H1 (cell line): ENCODE measurements around the gene NACAD. TPM values are rescaled to one million over a fixed set of nuclear protein-coding genes. Genes with fewer than 3 reads are reported as not detected.

ENCODE experiments used
- CTCF ChIA-PET: fragments of 300-600 bp; sonication (Branson Sonifier 250); formaldehyde crosslinking; loops from one replicate; lab custom pipeline; 2021; ENCODE audit not compliant: partially characterized antibody; lab: Charles Lee
- POLR2A ChIA-PET: fragments of 300-600 bp; sonication (Branson Sonifier 250); formaldehyde crosslinking; loops from one replicate; lab custom pipeline; 2021; ENCODE audit warnings: inconsistent platforms; ENCODE audit not compliant: partially characterized antibody; lab: Charles Lee
- DNase-seq, 2 experiments: peaks; one replicate each; pipeline versions ENCODE4 v3.0.0 to v3.0.0-alpha.2; 2010 to 2022; ENCODE audit warnings: low spot score in 2 of 2, low read depth in 1 of 2, mixed read lengths in 1 of 2
- FAIRE-seq: peaks from 2 replicates; lab custom pipeline; 2011; peaks lifted over from hg19 to GRCh38; lab: Jason Lieb, UNC
- H2AFZ ChIP-seq: 2 replicates; pipeline ENCODE4 v1.8.1; 2012; ENCODE audit warnings: low read length, inconsistent platforms
- H2AK5ac ChIP-seq: 2 replicates; pipeline ENCODE4 v1.6.1; 2013; ENCODE audit warnings: low read depth, low read length
- H2BK120ac ChIP-seq: replicated peaks from 2 replicates; pipeline ENCODE3; 2013; ENCODE audit warnings: low read depth, low read length, inconsistent platforms
- H2BK12ac ChIP-seq: 2 replicates; pipeline ENCODE4 v1.6.1; 2013; ENCODE audit warnings: low read depth, low read length
- H2BK15ac ChIP-seq: 2 replicates; pipeline ENCODE4 v1.6.1; 2013; ENCODE audit warnings: low read length
- H2BK20ac ChIP-seq: 2 replicates; pipeline ENCODE4 v1.6.1; 2013; ENCODE audit warnings: low read length
- H2BK5ac ChIP-seq: 2 replicates; pipeline ENCODE4 v1.6.1; 2013; ENCODE audit warnings: low read depth, low read length
- H3K14ac ChIP-seq: 2 replicates; pipeline ENCODE4 v1.6.1; 2013; ENCODE audit warnings: inconsistent platforms; ENCODE audit not compliant: insufficient read length
- H3K18ac ChIP-seq: 2 replicates; pipeline ENCODE4 v1.6.1; 2013; ENCODE audit warnings: low read length; ENCODE audit errors: extremely low read depth
- H3K23ac ChIP-seq: 2 replicates; pipeline ENCODE4 v1.6.1; 2013; ENCODE audit warnings: inconsistent platforms; ENCODE audit not compliant: insufficient read length
- H3K23me2 ChIP-seq: 2 replicates; pipeline ENCODE4 v1.6.1; 2013; ENCODE audit warnings: low read depth, low read length
- H3K27ac ChIP-seq: 2 replicates; pipeline ENCODE4 v1.6.1; 2011; ENCODE audit warnings: low read depth, low read length, inconsistent platforms
- H3K27me3 ChIP-seq, 4 experiments: replicated peaks in 1 of 4; 1 replicate in 1 of 4; 2 replicates in 3 of 4; pipeline versions ENCODE4 v1.6.1 to v1.8.1; 2011 to 2013; ENCODE audit warnings: low read length in 3 of 4, mild to moderate bottlenecking in 3 of 4, inconsistent platforms in 2 of 4, mixed read lengths in 2 of 4, moderate library complexity in 1 of 4; ENCODE audit not compliant: control insufficient read depth in 3 of 4, insufficient read depth in 3 of 4; ENCODE audit errors: extremely low read depth in 1 of 4
- H3K36me3 ChIP-seq, 4 experiments: 2 replicates each; pipeline versions ENCODE4 v1.6.1 to v1.8.1; 2011 to 2013; ENCODE audit warnings: mild to moderate bottlenecking in 4 of 4, low read length in 3 of 4, moderate library complexity in 2 of 4, control low read depth in 1 of 4, inconsistent platforms in 1 of 4; ENCODE audit not compliant: insufficient read depth in 4 of 4, control insufficient read depth in 2 of 4
- H3K4ac ChIP-seq: replicated peaks from 2 replicates; pipeline ENCODE3; 2013; ENCODE audit warnings: low read length, low read depth, mixed read lengths, inconsistent platforms; ENCODE audit not compliant: insufficient read length
- H3K4me1 ChIP-seq, 4 experiments: replicated peaks in 1 of 4; 1 replicate in 1 of 4; 2 replicates in 3 of 4; pipeline versions ENCODE4 v1.6.1 to v1.8.1; 2011 to 2013; ENCODE audit warnings: low read length in 3 of 4, inconsistent platforms in 2 of 4, mixed read lengths in 1 of 4; ENCODE audit not compliant: insufficient read depth in 4 of 4, control insufficient read depth in 3 of 4
- H3K4me2 ChIP-seq, 2 experiments: 2 replicates each; pipeline versions ENCODE4 v1.6.1 to v1.8.1; 2011 to 2013; ENCODE audit warnings: low read depth in 2 of 2, low read length in 2 of 2, control low read depth in 1 of 2, inconsistent platforms in 1 of 2, mild to moderate bottlenecking in 1 of 2; ENCODE audit not compliant: insufficient read depth in 1 of 2
- H3K4me3 ChIP-seq, 4 experiments: fragments of 200-600, 300-600 bp in 1 of 4; sonication (generic), shearing (Covaris generic), sonication (Bioruptor Twin) in 1 of 4; 2 replicates each; pipeline versions ENCODE4 v1.5.1 to v1.8.1; 2011 to 2016; ENCODE audit warnings: low read length in 4 of 4, low read depth in 3 of 4, control low read depth in 2 of 4, inconsistent platforms in 2 of 4, mild to moderate bottlenecking in 2 of 4, mixed read lengths in 1 of 4, moderate library complexity in 1 of 4; ENCODE audit not compliant: insufficient read depth in 2 of 4; ENCODE audit errors: extremely low read depth in 1 of 4
- H3K56ac ChIP-seq: replicated peaks from 2 replicates; pipeline ENCODE3; 2013; ENCODE audit warnings: low read depth, mild to moderate bottlenecking, mixed read lengths, low read length, inconsistent platforms; ENCODE audit not compliant: insufficient read length
- H3K79me1 ChIP-seq: 2 replicates; pipeline ENCODE4 v1.6.1; 2013; ENCODE audit warnings: low read depth, low read length, control low read depth
- H3K79me2 ChIP-seq, 2 experiments: 2 replicates each; pipeline versions ENCODE4 v1.6.1 to v1.8.1; 2012 to 2013; ENCODE audit warnings: low read length in 2 of 2, mild to moderate bottlenecking in 2 of 2, inconsistent platforms in 1 of 2; ENCODE audit not compliant: insufficient read depth in 2 of 2, control insufficient read depth in 1 of 2
- H3K9ac ChIP-seq, 4 experiments: replicated peaks in 1 of 4; 1 replicate in 1 of 4; 2 replicates in 3 of 4; pipeline versions ENCODE4 v1.6.1 to v1.8.1; 2011 to 2013; ENCODE audit warnings: low read depth in 3 of 4, low read length in 3 of 4, control low read depth in 2 of 4, mild to moderate bottlenecking in 2 of 4, moderate library complexity in 2 of 4, inconsistent platforms in 1 of 4; ENCODE audit errors: extremely low read depth in 1 of 4
- H3K9me3 ChIP-seq, 2 experiments: 2 replicates each; pipeline versions ENCODE4 v1.6.1 to v1.8.1; 2012 to 2013; ENCODE audit warnings: mild to moderate bottlenecking in 2 of 2, moderate library complexity in 2 of 2, control low read depth in 1 of 2, inconsistent platforms in 1 of 2, low read depth in 1 of 2, low read length in 1 of 2, mixed read lengths in 1 of 2; ENCODE audit not compliant: insufficient read depth in 2 of 2
- H4K20me1 ChIP-seq, 2 experiments: replicated peaks in 1 of 2; 2 replicates each; pipeline versions ENCODE3 to v1.8.1; 2011 to 2013; ENCODE audit warnings: inconsistent platforms in 2 of 2, low read length in 2 of 2, mild to moderate bottlenecking in 1 of 2; ENCODE audit not compliant: insufficient read depth in 2 of 2, control insufficient read depth in 1 of 2
- H4K5ac ChIP-seq: 2 replicates; pipeline ENCODE4 v1.6.1; 2013; ENCODE audit warnings: low read length, low read depth, mixed read lengths, inconsistent platforms; ENCODE audit not compliant: insufficient read length
- H4K8ac ChIP-seq: 2 replicates; pipeline ENCODE4 v1.8.0; 2013; ENCODE audit warnings: mild to moderate bottlenecking, moderate library complexity, low read length, inconsistent platforms; ENCODE audit not compliant: insufficient read depth; ENCODE audit errors: extremely low read depth
- H4K91ac ChIP-seq: replicated peaks from 2 replicates; pipeline ENCODE3; 2013; ENCODE audit warnings: low read length, mixed read lengths, inconsistent platforms; ENCODE audit not compliant: insufficient read length
- NANOG ChIP-seq: IDR thresholded peaks from 2 replicates; pipeline ENCODE4 v1.6.1; 2011; ENCODE audit warnings: low read length, low read depth, mild to moderate bottlenecking, inconsistent platforms; ENCODE audit not compliant: insufficient read depth, poor library complexity, severe bottlenecking
- POLR2A ChIP-seq, 2 experiments: IDR thresholded peaks; 1 replicate in 1 of 2; 2 replicates in 1 of 2; pipeline ENCODE4 v1.6.1; 2011; ENCODE audit warnings: low read depth in 2 of 2, low read length in 2 of 2, mild to moderate bottlenecking in 2 of 2; ENCODE audit errors: control extremely low read depth in 1 of 2
- WGBS, 2 experiments: shearing (Covaris generic) in 1 of 2; methylation state at CpG; one replicate each; pipeline versions ENCODE4 v1.1.6 to v1.1.7; 2013 to 2015; ENCODE audit warnings: low lambda C conversion rate in 2 of 2, mixed read lengths in 2 of 2, inconsistent platforms in 1 of 2, low coverage in 1 of 2, missing lambda C conversion rate in 1 of 2; ENCODE audit not compliant: insufficient replicate concordance in 2 of 2, insufficient coverage in 1 of 2, insufficient read length in 1 of 2; ENCODE audit errors: extremely low coverage in 1 of 2, missing lambda C conversion rate in 1 of 2; 5-methylcytosine and 5-hydroxymethylcytosine counted together
- polyA plus RNA-seq, 7 experiments: library from polyadenylated mRNA; depleted of rRNA in 3 of 7; stranded (reverse) in 5 of 7; unstranded in 2 of 7; fragments of >200 nt in 5 of 7; fragments of 200-250 nt in 2 of 7; gene quantifications; 1 replicate in 5 of 7; 2 replicates in 1 of 7; 4 replicates in 1 of 7; pipeline versions ENCODE4 v1.2.1 to v1.2.3, GENCODE V29; 2011 to 2013; ENCODE audit warnings: missing spikeins in 2 of 7, mixed read lengths in 2 of 7
- total RNA-seq: library from RNA; stranded (reverse); fragmentation: NEBNext Ultra II Directional; extraction: Animal tissue kit (Norgen Biotek cat#: 25700); gene quantifications from 2 replicates; pipeline ENCODE4 v1.2.1, GENCODE V29; 2021

The NACAD gene
- total and polyA plus RNA-seq, 2 of the 8 experiments (the other 6 are each of a cell fraction or from before 2014, with no cell fraction given) = 1.3 to 6.0 TPM

DNA sequence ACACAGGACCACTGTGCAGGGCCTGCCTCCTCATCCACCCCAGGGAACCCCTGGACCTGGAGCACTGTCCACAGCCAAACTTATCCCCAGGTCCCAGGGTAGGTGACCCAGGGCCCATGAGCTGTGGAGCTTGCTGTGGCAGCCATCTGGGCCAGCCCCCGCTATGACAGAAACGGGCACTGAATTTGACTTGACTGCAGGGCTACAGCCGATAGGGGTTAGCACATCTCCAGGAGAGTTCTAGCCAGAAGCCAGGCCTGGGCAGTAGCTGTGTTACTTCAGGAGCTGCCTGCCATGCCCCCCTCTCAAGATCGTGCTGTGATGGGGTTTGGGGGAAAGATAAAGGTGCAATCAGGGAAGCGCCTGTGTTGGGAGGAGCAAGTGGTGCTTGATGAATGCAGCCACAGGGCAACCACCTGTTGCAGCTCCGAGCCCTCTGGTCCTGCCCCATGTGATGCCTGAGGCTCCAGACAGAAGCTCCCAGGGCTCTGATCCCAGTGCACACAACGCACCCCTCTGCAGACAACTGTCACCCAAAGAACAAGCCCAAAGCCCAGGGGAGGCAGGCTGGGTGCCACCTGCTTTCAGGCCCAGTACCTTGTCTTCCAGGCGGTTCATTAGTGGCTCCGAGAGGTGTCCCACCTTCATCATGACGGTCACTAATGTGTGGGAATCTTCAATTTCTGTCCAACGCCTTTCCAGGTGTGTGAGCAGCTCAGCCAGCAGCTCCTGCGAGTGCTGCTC is 16.2 kb upstream of the NACAD start:
- Histone ChIP-seq H3K23ac (no peak overlapping the region), H3K56ac (no peak overlapping the region), H4K91ac (no peak overlapping the region), H4K20me1 (peaks cover 16 to 54% of the 10 kb centered on the region in 2 experiments), H4K8ac (no peak overlapping the region), H3K4me1 (peaks cover 0 to under 1% (median 0%) of the 10 kb centered on the region in 4 experiments; a peak in 1 of 7 replicates), H2BK5ac (no peak overlapping the region), H3K4ac (no peak overlapping the region), H2AK5ac (no peak overlapping the region), H2AFZ (no peak overlapping the region), H3K18ac (no peak overlapping the region), H2BK20ac (no peak overlapping the region), H3K79me2 (peaks cover 3 to 36% of the 10 kb centered on the region in 2 experiments), H3K27ac (no peak overlapping the region), H2BK120ac (no peak overlapping the region), H2BK12ac (no peak overlapping the region), H3K14ac (no peak overlapping the region), H3K79me1 (peaks cover 10% of the 10 kb centered on the region), H3K36me3 (peaks cover 71 to 94% (median 88%) of the 10 kb centered on the region in 4 experiments), H3K27me3 (no peaks in the 10 kb centered on the region), H3K9me3 (no peaks in the 10 kb centered on the region), H2BK15ac (no peak overlapping the region), H3K4me3 (no peak overlapping the region), H3K4me2 (no peak overlapping the region), H3K9ac (no peak overlapping the region), H3K23me2 (no peaks in the 10 kb centered on the region), H4K5ac (no peak overlapping the region)
- TF ChIP-seq POLR2A (IDR thresholded peaks at IDR 0.05; ENCODE audit: control extremely low read depth in 1 of 2, low read depth in 2 of 2, low read length in 2 of 2) (peak in 1 of 2 experiments; percentile 42; a peak in 2 of 3 replicates), NANOG (no peak)
- 97% methylated on average over 12 of the region's 12 CpGs; no CpG with 5 or more reads in 1 of the 2 experiments for WGBS, 2 experiments
- CTCF ChIA-PET = interaction anchor here (0.8 to 2.5 kb wide), 6 partner anchors 10 to 131 kb away, joined by 3 to 13 read pairs (median 3); partner anchors contain the start of gene CCM2
- POLR2A ChIA-PET = interaction anchor here (0.6 to 4.0 kb wide), 13 partner anchors 10 to 727 kb away, joined by 3 to 18 read pairs (median 5); partner anchors contain the start of genes MYO1G and NACAD
- DNase-seq = no peak
- no peak for FAIRE-seq
